SH-SY5Y (cell line): ENCODE data around the gene COL13A1.

Experiments
- GATA2 ChIP-seq: IDR thresholded peaks from 2 replicates; pipeline ENCODE4 v1.6.1; 2011; ENCODE audit warnings: mild to moderate bottlenecking, low read depth, low read length
- GATA3 ChIP-seq: IDR thresholded peaks from 2 replicates; pipeline ENCODE4 v1.6.1; 2011; ENCODE audit warnings: low read depth, mild to moderate bottlenecking, low read length, moderate library complexity

DNA sequence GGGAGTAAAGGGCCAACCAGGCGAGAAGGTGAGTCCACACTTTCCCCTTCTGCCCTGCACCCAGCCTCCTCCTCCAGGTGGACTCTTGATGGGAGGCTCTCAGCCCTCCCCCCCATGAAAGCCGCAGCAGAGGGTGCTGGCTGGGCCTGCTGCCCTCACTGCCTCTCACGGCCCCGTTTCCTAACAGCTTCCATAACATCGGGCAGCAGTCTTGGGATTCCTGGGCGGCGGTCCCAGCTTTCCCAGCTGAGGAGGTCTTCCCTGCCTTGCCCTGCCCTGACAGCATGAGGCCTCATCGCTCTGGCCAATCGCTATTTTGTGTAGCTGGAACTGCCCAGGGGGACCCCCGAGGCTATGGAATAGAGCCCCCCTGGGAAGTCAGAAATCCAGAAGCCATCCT is 76.3 kb downstream of the COL13A1 start:
- TF ChIP-seq GATA2 (no peak), GATA3 (no peak)
